Chondrocyte (in vitro differentiated cells): ENCODE results near the gene BEST4. TPM values are rescaled to one million over a fixed set of nuclear protein-coding genes. Genes with fewer than 3 reads are reported as not detected.
"Not testable (repeated sequence)": the region's sequence is repeated elsewhere in the genome, so short reads cannot be mapped to it uniquely, and the experiment has no call there.

Source experiments
- DNase-seq: peaks from one replicate; pipeline ENCODE4 v3.0.0; 2021; ENCODE audit warnings: mixed read lengths, low spot score
- H3K27ac Mint-ChIP-seq: one replicate; pipeline ENCODE4 v1.8.0; 2021; ENCODE audit warnings: mild to moderate bottlenecking, moderate library complexity, mixed read lengths; ENCODE audit not compliant: unreplicated experiment
- H3K27me3 Mint-ChIP-seq: 2 replicates; pipeline ENCODE4 v1.8.0; 2021; ENCODE audit warnings: low read depth, mixed read lengths
- H3K36me3 Mint-ChIP-seq: 2 replicates; pipeline ENCODE4 v1.8.0; 2021; ENCODE audit warnings: low read depth, mixed read lengths
- H3K4me1 Mint-ChIP-seq: 2 replicates; pipeline ENCODE4 v1.8.0; 2021; ENCODE audit warnings: low read depth, mild to moderate bottlenecking, mixed read lengths
- H3K4me3 Mint-ChIP-seq: one replicate; pipeline ENCODE4 v1.8.0; 2021; ENCODE audit warnings: mild to moderate bottlenecking, moderate library complexity, mixed read lengths; ENCODE audit not compliant: unreplicated experiment
- H3K9me3 Mint-ChIP-seq: 2 replicates; pipeline ENCODE4 v1.8.0; 2021; ENCODE audit warnings: low read depth, mixed read lengths
- total RNA-seq: library from RNA; stranded (reverse); gene quantifications from 3 replicates; pipeline ENCODE4 v1.2.1, GENCODE V29; 2021
- TF ChIP-seq, protein P1 (sequence below): fragments of 200-600 bp; sonication (generic); IDR thresholded peaks from 2 replicates; pipeline ENCODE4 v1.5.0; 2021; ENCODE audit warnings: antibody characterized with exemption, mild to moderate bottlenecking, moderate library complexity

BEST4 gene
- total RNA-seq, 1 donor from 2014 or later, result 0.37 TPM

DNA sequence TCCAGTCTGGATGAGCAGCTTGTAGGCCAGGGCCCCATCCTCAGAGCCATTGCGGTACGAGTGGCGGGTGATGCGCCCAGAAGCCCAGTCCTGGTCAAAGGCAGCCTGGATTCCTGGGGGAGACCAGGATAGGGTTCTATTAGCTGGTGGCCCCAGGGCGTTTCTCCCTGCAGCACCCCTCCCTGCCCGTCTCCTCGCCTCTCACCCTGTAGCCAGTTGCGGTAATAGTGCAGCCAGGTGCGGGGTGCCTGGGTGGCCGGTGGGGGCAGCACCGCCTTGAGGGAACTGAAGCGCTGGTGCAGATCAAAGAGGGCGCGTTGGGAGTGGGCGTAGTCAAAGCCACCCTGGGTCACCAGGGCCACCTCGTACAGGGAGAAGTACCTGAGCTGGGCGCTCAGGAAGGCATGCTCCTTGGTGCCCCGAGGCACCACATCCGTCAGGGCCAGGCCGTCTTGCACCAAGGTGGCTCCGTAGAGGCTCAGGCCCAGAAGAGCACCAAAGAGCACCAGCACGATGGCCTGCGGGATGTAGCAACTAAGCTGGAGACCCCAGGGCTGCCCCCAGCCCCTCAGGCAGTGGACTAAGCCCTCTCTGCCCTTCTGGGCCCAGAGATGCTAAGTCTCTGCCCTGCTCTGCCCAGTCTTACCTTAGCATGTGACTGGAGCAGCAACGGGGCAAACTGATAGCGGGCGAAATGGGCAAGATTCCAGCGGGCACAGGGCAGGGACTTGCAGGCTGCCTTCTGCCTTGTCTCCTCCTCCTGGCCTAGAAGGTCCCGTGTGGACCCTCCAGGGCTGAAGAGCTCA, 39.4 kb upstream of the BEST4 start:
- Mint-ChIP-seq H3K27me3 (no peaks in the 10 kb centered on the region), H3K4me1 (no peaks in the 10 kb centered on the region), H3K9me3 (no peaks in the 10 kb centered on the region), H3K27ac (no peak overlapping the region), H3K4me3 (no peak overlapping the region), H3K36me3 (no peaks in the 10 kb centered on the region)
- peak; percentile 84 for DNase-seq
- TF ChIP-seq, protein P1, sequence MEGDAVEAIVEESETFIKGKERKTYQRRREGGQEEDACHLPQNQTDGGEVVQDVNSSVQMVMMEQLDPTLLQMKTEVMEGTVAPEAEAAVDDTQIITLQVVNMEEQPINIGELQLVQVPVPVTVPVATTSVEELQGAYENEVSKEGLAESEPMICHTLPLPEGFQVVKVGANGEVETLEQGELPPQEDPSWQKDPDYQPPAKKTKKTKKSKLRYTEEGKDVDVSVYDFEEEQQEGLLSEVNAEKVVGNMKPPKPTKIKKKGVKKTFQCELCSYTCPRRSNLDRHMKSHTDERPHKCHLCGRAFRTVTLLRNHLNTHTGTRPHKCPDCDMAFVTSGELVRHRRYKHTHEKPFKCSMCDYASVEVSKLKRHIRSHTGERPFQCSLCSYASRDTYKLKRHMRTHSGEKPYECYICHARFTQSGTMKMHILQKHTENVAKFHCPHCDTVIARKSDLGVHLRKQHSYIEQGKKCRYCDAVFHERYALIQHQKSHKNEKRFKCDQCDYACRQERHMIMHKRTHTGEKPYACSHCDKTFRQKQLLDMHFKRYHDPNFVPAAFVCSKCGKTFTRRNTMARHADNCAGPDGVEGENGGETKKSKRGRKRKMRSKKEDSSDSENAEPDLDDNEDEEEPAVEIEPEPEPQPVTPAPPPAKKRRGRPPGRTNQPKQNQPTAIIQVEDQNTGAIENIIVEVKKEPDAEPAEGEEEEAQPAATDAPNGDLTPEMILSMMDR, result no peak

DNA sequence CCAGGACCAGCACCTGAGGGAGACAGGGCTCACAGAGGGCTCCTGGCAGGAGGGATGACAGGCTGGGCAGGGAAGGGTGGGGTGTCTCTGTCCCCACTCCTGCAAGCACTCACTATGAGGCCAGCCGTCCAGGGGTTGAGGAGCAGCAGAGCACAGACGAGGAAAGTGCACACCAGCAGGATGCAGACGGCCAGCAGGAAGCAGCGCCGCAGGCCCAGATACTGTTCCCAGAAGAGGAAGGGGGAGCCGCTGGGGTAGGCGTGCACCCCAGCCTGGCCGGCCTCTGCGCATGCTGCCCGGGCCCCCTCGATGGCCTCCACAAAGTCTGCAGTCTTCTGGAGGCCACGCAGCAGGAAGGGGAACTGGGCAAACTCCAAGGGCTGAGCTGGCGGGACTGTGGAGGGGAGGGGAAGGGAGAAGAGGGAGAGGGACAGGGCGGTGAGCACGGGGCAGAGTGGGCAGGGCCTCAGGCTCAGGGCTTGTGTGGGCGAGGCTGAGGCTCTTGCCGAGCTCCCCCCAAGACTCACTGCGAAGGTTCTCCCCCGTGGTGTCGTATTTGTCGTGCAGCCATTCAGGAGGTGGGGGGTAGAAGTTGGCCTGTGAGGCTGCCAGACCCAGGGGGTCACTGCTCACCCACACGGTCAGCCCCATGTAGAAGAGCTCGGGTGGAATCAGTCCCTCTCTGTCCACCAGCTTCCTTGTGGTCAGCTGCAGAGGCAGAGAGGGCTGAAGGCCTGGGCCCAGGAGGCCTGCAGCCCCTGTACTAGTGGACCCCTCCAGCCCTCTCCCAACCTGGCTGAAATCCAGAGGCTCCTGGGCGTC, 38.6 kb upstream of the BEST4 start:
- Mint-ChIP-seq H3K4me1 (no peaks in the 10 kb centered on the region), H3K4me3 (no peak overlapping the region), H3K36me3 (no peaks in the 10 kb centered on the region), H3K27me3 (no peaks in the 10 kb centered on the region), H3K9me3 (no peaks in the 10 kb centered on the region), H3K27ac (no peak overlapping the region)
- TF ChIP-seq, protein P1, result no peak
- peak; percentile 86 for DNase-seq

DNA sequence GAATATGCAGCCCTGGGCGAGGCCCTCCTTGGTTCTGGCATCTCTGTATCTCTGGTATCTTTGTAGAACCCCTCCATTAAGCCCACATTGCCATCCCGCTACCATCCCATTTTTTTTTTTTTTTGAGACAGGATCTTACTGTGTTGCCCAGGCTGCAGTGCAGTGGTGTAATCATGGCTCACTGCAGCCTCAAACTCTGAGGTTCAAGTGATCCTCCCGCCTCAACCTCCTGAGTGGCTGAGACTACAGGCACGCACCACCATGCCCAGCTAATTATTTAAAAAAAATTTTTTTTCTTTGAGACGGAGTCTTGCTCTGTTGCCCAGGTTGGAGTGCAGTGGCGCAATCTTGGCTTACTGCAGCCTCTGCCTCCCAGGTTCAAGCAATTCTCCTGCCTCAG, 36.4 kb upstream of the BEST4 start:
- peaks cover 10% of the 10 kb centered on the region for H3K4me1 Mint-ChIP-seq
- H3K9me3 Mint-ChIP-seq, H3K36me3 Mint-ChIP-seq, H3K27me3 Mint-ChIP-seq, H3K27ac Mint-ChIP-seq, H3K4me3 Mint-ChIP-seq: not testable (repeated sequence)
- DNase-seq, result peak; percentile 17

DNA sequence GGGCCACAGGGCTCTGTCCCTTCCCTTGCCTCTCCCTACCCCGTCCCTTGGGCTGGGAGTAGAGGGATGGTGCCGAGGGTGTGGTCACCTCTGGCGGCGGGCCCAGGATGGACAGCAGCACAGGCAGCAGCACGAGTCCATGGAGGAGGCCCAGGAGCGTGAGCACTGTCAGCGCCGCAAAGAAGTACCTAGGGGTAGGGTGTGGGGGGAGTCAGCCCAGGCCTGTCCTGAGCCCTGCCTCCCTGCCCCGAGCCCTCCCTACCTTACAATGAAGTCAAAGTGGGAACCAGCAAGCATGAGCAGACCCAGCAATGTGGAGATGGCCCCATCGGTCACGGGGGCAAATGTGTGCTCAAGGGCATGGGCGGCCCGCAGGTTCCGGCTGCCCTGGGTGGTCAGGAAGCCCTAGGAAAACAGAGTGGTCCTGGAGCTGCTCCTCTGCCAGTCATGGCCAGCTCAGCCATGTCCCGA, 35.0 kb upstream of the BEST4 start:
- Mint-ChIP-seq H3K27me3 (no peaks in the 10 kb centered on the region), H3K27ac (no peak overlapping the region), H3K36me3 (no peaks in the 10 kb centered on the region), H3K4me3 (no peak overlapping the region), H3K9me3 (no peaks in the 10 kb centered on the region), H3K4me1 (peaks cover 24% of the 10 kb centered on the region)
- peak; percentile 90 for DNase-seq
- TF ChIP-seq, protein P1, result no peak

DNA sequence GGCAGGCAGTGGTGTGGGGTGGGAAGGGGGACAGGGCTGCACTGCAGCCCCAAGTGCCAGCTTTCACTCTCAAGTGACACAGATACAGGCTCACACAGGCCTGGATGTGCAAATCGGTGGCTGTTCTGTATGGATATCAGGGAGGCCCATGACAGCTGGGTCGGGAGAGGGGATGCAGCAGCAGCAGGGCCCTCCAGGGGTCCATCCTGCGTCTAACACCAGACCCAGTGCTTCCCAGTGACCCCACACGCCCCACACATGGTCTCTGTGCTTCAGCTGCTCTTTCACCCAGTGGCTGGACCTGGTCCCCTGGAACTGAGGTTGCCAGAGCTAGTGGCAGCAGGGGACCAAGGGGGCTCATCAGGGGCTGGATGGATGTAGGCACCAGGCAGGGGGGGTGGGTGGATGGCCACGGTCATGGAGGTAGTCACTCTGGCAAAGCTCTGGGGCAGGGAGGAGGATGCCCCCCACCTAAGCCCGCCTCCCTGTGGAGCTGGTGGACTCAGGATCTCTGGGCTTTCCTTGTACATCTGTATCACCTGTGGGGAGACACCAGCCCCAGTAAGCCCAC, 34.2 kb upstream of the BEST4 start:
- H3K4me1 Mint-ChIP-seq, result peaks cover 32% of the 10 kb centered on the region
- no peaks in the 10 kb centered on the region for H3K36me3 Mint-ChIP-seq
- H3K9me3 Mint-ChIP-seq, result no peaks in the 10 kb centered on the region
- TF ChIP-seq, protein P1, result no peak
- peak; percentile 62 for DNase-seq
- H3K27ac Mint-ChIP-seq, result no peak overlapping the region
- H3K4me3 Mint-ChIP-seq, result no peak overlapping the region
- no peaks in the 10 kb centered on the region for H3K27me3 Mint-ChIP-seq
